ENCODE measurements around the gene MAN1A1. TPM values are rescaled to one million over a fixed set of nuclear protein-coding genes. Genes with fewer than 3 reads are reported as not detected.

The MAN1A1 gene
- polyA plus RNA-seq, 1 donor (not counting 4 experiments of a cell fraction or from before 2014, with no cell fraction given) = 20.2 TPM

DNA sequence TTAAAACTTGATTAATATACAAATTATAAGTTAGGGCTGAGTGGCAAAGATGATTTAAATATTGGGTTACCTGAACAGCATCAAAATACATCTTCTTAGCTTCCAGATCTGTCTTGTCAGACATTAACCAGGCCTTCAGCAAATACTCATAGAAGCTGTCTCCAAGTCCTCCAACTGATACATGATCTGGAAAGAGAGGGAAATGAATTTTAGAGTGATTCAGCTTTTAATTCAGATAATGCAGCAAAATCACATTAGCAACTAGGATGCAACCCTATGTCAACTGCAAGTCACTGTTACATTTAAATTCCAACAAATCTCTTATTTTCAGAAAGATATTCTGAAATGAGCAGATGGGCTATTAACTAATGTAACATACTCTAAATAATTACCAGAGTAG, 155.9 kb downstream of the MAN1A1 start:
- H3K4me1 ChIP-seq (ENCODE audit: control insufficient read depth, extremely low read depth, insufficient read depth, low read length) = no peaks in the 10 kb centered on the region
- no peak for DNase-seq (ENCODE audit: low read depth, low spot score)
- no peak overlapping the region for H3K27ac ChIP-seq (ENCODE audit: control insufficient read depth, insufficient read depth, low read length)
- TF ChIP-seq CTCF (optimal IDR thresholded peaks at IDR 0.05 in 1 of 3, IDR thresholded peaks at IDR 0.05 in 1 of 3, conservative IDR thresholded peaks at IDR 0.05 in 1 of 3; ENCODE audit: extremely low read depth in 1 of 3, insufficient read depth in 2 of 3, low read length in 3 of 3) (no peak), EZH2 (IDR thresholded peaks at IDR 0.05; ENCODE audit: low read length) (no peak)
- H3K4me2 ChIP-seq (ENCODE audit: control insufficient read depth, extremely low read depth, insufficient read depth, low read depth, low read length) = no peak overlapping the region
- H3K9ac ChIP-seq (ENCODE audit: control insufficient read depth, extremely low read depth, insufficient read depth, low read length) = no peak overlapping the region
- no peaks in the 10 kb centered on the region for H3K27me3 ChIP-seq (ENCODE audit: control insufficient read depth, extremely low read depth, insufficient read depth, low read length)
- peaks cover 0 to 4% of the 10 kb centered on the region in 2 experiments for H3K36me3 ChIP-seq (ENCODE audit: control insufficient read depth in 2 of 2, extremely low read depth in 1 of 2, insufficient read depth in 2 of 2, low read length in 2 of 2)
- dilution Hi-C loops (cut with MboI; ENCODE audit: extremely low pct_ligation_motif_present, low sequenced_read_pairs) = no loop called here
- H3K79me2 ChIP-seq (ENCODE audit: control insufficient read depth, insufficient read depth, low read length) = no peaks in the 10 kb centered on the region
- H2AFZ ChIP-seq (ENCODE audit: control insufficient read depth, low read length) = no peak overlapping the region
- no peak for FAIRE-seq
- H3K4me3 ChIP-seq (ENCODE audit: control insufficient read depth in 2 of 3, extremely low read depth in 1 of 3, insufficient read depth in 2 of 3, low read depth in 1 of 3, low read length in 3 of 3) = no peak overlapping the region
- no peaks in the 10 kb centered on the region for H3K9me1 ChIP-seq (ENCODE audit: control insufficient read depth, extremely low read depth, insufficient read depth, low read length)
- no peaks in the 10 kb centered on the region for H3K9me3 ChIP-seq (ENCODE audit: control insufficient read depth, low read depth, low read length)
- no peaks in the 10 kb centered on the region for H4K20me1 ChIP-seq (ENCODE audit: control insufficient read depth, extremely low read depth, insufficient read depth, low read length)

DNA sequence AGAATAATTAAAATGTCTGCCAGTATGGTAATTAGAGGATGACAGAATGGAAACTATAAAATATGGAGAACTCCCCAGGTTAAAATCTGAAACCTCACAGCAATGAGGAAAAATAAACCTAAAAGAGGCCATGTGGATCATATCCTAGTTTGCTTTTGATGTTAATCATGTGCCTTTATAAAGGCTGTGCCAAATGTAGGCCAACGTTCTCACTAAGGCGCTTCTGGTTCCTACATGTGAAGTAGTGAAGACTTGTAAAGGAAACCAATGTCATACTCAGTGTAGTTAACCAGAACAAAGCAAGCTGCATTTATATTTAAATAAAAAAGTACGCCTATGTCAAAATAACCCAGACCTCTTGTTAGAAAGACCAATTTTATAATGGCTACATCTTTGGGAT, 157.4 kb downstream of the MAN1A1 start:
- dilution Hi-C loops (cut with MboI; ENCODE audit: extremely low pct_ligation_motif_present, low sequenced_read_pairs) = no loop called here
- H2AFZ ChIP-seq (ENCODE audit: control insufficient read depth, low read length) = no peak overlapping the region
- H3K4me3 ChIP-seq (ENCODE audit: control insufficient read depth in 2 of 3, extremely low read depth in 1 of 3, insufficient read depth in 2 of 3, low read depth in 1 of 3, low read length in 3 of 3) = no peak overlapping the region
- H3K9me1 ChIP-seq (ENCODE audit: control insufficient read depth, extremely low read depth, insufficient read depth, low read length) = no peaks in the 10 kb centered on the region
- no peaks in the 10 kb centered on the region for H3K27me3 ChIP-seq (ENCODE audit: control insufficient read depth, extremely low read depth, insufficient read depth, low read length)
- H4K20me1 ChIP-seq (ENCODE audit: control insufficient read depth, extremely low read depth, insufficient read depth, low read length) = no peaks in the 10 kb centered on the region
- TF ChIP-seq CTCF (optimal IDR thresholded peaks at IDR 0.05 in 1 of 3, IDR thresholded peaks at IDR 0.05 in 1 of 3, conservative IDR thresholded peaks at IDR 0.05 in 1 of 3; ENCODE audit: extremely low read depth in 1 of 3, insufficient read depth in 2 of 3, low read length in 3 of 3) = no peak
- TF ChIP-seq EZH2 (IDR thresholded peaks at IDR 0.05; ENCODE audit: low read length) = no peak
- no peaks in the 10 kb centered on the region for H3K9me3 ChIP-seq (ENCODE audit: control insufficient read depth, low read depth, low read length)
- no peak overlapping the region for H3K9ac ChIP-seq (ENCODE audit: control insufficient read depth, extremely low read depth, insufficient read depth, low read length)
- H3K79me2 ChIP-seq (ENCODE audit: control insufficient read depth, insufficient read depth, low read length) = no peaks in the 10 kb centered on the region
- H3K36me3 ChIP-seq (ENCODE audit: control insufficient read depth in 2 of 2, extremely low read depth in 1 of 2, insufficient read depth in 2 of 2, low read length in 2 of 2) = peaks cover 0 to 4% of the 10 kb centered on the region in 2 experiments
- DNase-seq (ENCODE audit: low read depth, low spot score) (no peak), FAIRE-seq (no peak)
- H3K27ac ChIP-seq (ENCODE audit: control insufficient read depth, insufficient read depth, low read length) = no peak overlapping the region
- H3K4me2 ChIP-seq (ENCODE audit: control insufficient read depth, extremely low read depth, insufficient read depth, low read depth, low read length) = no peak overlapping the region
- H3K4me1 ChIP-seq (ENCODE audit: control insufficient read depth, extremely low read depth, insufficient read depth, low read length) = no peaks in the 10 kb centered on the region

Measured in keratinocyte (primary cell).